T follicular helper cell (primary cell): ENCODE data around the gene QDPR.

Experiments used
- DNase-seq: peaks from one replicate; pipeline ENCODE4 v3.0.0-alpha.2; 2020; ENCODE audit warnings: low read depth

QDPR gene

DNA sequence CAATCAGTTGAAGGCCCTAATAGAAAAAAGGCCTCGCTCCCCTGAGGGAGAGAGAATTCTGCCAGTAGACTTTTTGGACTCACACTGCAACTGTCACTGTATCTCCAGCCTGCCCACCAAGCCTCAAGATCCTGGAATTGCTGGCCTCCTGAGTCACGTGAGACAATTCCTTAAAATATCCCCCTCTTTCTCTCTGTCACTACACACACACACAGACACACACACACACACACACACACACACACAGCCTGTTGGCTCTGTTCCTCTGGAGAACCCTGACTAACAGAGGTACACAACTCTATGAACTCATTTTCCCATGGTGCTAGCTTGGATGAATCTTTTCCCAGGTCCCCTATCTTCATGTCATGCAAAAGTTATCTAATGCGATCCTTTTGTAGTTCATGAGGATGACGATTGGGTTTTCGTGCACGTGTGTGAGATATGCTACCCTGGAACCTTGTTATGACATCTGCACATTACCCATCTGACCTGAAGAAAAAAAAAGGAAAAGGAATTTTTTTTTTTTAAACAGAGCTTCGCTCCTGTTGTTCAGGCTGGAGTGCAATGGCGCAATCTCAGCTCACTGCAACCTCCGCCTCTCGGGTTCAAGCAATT, 16.8 kb upstream of the QDPR start:
- DNase-seq = no peak

DNA sequence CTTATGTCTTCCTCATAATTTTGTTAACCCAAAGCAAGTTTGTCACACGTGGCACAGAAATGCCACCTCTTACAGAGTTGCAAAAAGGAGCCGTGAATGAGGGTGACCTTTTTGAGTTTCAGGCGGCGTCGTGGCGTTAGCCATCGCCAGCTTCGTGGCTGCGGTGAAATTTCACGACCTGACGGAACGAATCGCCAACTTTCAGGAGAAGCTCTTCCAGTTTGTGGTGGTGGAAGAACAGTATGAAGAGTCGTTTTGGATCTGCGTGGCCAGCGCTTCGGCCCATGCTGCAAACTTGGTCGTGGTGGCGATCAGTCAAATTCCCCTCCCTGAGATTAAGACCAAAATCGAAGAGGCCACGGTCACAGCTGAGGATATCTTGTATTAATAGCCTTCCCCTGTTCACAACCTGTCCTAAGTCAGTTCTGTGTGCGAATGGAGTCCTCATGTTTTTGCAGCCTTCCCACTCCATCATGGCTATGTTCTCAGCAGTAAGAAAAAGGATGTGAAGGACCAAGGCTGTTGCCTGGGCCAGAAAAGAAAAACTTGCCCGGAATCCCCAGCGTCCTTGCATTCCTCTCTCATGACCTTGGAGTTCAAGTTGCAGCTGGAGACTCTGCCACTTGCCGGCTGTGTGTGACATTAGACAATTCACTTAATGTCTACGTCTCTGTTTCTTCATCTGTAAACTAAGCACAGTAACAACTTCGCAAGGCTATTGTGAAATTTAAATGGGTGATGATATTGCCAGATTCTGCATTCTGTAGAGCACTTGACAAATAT, 15.0 kb upstream of the QDPR start:
- DNase-seq = no peak

DNA sequence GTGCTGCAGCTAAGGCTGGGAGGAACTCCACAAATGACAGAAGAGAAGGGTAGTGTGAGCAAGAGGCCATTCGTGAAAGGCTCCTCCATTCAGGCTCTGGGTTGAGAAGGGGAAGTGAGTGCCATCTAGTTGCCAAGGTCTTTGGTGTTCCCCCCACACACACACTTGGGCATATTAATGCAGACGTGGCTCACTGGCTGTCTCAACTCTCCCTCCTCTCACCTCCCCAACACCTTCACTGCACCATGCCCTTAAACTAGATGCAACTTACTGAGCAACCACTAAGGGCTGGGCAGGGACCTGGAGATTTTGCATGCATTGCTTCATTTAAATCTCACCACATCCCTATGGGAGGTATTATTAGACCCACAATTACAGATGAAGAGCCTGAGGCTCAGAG, 11.8 kb upstream of the QDPR start:
- DNase-seq = no peak

DNA sequence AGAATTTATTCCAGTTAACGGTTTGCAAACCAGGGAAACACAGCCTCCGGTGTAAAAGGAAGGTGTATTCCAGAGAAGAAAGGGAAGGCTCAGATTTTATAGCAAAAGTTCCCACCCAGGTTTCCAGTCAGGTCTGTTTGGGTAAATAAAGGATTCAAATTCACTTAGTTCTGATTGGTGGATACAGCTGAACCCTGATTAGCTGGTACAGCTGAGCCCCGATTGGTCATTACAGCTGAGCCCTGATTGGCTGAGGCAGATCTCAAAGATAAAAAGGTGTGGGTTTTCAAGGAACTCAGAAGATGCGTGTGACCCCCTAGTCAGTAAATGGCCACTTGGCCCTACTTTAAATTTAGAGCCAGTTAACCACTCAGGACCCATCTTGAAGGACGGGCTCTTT, 9.7 kb upstream of the QDPR start:
- DNase-seq = no peak

DNA sequence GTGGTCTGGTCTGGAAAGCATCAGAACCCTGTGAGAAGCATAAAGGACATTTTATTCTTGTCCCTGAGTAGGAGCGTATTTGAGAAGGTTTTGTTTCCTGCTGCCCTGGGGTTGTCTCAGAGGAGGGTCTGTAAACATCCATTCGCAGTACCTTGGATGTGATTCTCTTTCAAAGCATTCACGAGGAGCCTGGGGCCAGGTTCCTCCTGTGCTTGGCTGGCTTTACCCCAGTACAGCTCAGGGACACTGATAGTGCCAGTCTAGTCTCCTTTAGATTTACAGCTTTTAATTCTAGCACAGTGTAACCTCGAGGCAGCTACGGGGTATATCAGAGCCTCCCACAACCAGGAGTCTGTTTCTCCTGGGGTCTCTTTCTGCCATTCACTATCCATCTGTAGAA, 5.8 kb upstream of the QDPR start:
- DNase-seq = no peak

DNA sequence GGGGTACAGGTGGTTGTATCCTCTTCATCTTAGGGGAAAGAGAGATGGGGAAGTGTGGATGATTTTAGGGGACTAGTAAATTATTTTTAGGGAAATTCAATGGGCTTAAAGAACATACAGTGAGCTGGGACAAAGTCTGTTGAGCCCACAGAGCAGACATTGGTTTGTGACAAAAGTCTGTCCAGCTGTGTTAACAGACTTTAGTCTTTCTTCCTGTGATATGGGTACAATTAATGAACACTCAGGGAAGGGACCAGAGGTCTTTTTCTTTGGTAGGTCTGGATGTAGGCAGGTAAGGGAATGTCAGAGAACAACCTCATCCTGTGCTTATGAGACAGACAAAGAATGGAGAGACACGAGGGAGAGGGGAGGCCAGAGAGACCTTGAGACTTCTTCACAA, 5.1 kb upstream of the QDPR start:
- no peak for DNase-seq

DNA sequence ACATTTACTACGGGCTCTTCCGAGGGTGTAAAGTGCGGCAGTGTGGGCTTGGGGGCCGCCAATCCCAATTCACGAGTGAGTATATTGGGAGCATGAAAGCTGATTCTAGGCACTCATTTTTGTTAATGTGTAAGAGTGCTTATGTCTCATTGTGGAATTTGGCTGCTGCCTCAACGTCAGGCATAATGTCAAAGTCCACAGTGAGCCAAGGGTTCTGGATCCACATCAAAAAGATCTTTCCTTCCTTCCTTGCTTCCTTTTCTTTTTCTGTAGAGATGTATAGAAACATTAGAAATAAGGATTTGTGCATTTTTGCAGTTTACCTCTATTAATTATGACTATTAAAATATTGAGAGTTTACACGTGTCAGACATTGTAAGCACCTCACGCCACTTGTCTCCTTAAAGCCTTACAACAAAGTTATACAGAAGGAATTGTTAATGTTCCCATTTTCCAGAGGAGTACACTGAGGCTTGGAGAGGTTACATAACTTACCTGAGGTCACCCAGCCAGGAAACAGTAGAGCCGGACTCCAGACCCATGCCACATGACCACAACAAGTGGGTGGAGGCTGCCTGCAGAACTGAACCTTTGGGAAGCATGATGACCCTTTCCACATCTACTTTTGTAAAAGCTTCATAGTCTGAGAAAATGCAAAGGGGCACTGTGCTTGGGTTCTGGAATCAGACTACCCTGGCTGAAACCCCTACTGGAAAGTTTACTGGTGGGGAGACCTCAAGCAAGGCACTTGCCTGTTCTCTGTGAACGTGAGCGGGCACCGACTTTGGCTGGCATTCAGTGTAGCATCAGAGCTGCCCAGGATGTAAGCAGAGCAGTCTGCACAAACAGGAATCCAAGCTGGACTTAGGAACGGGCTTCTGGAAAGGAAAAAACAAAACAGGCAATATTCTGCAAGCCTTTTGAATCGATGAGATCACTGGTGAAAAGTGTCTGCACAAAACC, 3.8 kb upstream of the QDPR start:
- no peak for DNase-seq

DNA sequence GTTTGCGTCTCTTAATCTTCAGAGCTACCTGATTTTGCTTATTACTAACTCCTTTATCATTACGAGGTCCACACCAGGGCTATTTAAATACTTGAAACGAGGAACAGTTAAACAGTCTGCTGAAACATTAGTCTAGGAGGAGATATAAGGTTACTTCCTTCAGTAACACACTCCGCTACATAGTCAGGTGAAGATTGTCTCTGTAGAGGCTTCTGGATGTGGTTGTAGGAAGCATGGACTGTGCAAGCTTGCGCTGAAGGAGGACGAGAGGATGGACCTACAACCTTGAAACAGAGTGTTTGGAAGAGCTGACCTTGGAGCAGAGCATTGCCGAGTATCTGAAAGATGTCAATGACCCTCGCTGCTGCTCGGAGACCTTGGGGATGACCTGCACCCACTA, 3.0 kb upstream of the QDPR start, which contains the start of gene CLRN2:
TSS of gene CLRN2 (plus strand) at position 301 of the 400 bp plus-strand sequence. CDS start 102 bp downstream, outside the sequence.
- no peak for DNase-seq

DNA sequence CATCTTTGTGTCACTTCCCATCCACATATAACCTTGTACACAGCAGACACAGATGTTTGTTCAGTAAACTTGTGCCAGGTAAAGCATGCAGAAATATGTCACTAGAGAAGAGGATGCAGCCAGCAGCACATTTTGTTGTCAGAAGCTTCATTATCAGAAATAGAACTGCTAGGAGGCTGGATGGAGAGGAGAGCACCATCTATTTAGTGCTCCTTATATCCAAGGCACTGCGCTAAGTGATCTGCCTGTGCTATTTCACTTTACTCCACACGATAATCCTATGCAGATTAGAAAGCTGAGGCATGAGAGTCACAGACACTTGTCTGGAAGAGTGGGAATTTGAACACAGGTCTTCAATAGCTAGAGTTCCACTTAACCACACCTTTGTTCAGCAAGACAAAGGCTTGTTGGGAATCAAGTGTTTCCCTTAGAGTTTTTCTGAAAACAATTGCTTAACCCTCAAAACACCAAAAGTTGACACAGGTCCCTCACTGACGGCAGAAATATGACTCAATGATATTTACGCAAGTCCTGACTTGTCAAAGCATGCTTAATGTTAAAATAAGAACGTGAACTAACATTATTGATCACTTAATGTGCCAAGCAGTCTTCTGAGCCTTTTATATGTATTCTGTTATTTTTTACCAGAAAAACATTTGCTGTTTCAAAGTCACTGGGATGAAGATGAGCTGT, 1.2 kb upstream of the QDPR start:
- no peak for DNase-seq

DNA sequence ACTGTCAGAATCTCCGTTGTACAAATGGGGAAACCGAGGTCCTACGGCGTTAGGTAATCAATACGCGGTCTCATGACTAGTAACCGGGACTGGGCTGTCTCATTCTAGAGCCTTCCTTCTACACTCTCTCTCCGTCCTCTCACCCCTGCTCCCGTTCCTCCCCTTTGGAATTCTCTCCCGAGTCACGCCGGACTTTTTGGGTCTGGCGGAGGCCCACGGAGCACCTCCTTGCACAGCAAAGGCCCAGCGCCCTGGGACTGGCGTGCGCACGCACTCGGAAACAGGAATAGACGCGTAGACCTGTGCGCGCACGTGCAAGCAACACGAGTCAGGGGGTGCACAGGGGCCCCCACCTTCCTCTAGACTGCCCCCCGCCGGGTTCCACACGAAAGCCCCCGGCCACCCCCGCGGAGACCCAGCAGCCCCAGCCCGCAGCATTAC, 361 bp downstream of the QDPR start:
- no peak for DNase-seq

DNA sequence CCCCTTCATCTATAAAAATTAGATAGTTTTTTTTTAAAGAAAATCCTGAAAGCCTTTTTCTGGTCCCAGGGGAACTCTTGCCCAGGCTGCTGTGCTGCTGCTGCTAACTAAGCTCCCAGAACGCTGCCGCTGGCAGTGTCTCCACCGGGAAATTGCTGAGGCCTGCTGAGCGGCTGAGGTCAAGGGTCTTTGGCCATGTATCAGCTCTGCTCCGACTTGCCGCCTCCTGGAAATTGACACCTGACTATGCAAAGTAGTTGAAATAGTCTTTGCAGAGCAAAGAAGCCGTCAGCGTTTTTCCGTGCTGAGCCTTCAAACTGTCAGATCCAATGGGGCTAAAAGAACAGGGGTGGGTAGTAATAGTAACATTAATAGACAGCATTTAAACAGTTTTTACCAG, 839 bp downstream of the QDPR start:
- DNase-seq = no peak

DNA sequence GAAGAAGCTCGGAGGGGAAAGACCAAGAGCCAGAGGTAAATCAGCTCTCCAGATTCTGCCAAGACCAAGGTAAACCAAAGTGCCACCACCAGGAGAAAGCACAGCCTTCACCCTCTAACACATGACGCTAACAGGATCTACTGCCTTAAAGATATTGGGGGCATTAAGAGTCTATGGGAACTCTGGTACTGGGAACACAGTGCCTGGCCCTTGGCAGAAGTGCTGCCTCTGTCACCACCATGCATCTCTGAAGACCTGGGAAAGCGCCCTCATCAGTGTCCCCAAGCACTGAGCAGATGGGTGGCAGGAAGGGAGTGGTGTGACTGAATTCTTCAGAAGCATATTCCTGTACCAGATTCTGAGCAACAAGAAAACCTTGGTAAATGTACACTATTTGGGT, 1.3 kb downstream of the QDPR start:
- no peak for DNase-seq

DNA sequence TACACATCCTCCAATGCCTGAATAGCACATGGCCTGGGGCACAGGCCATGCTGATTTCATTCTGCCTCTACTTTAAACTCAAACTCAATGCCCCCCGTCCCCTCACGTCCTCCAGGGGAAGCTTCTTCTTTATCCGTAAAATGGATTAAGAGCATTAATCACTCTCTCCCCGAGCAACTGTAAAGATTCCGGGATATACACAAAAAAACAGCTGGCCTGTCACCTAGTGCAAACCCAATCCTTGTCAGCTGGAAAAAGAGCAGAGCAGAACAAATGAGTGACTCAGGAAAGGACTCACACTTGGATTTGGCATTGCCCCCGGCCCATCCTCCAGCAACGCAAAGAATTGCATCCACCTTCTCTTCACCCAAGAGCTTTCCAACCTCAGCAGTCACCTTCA, 7.8 kb downstream of the QDPR start:
- no peak for DNase-seq

DNA sequence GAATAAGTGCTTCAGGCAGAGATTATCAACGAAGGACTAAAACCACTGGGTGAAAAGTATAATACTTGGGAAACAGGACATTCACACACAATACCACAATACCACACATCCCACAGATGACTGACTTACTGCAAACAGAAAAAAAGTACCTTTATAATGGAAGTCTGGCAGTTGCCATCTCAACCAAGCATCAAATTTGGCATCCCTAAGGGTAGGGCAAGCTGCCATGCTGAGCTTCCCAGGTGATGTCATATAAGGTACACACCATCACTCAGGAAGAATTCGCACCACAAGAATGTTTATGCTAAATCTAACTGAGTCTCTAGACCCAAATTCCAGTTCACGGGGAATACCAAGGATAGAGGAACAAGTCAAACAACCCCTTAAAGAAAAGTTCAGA, 9.1 kb downstream of the QDPR start:
- no peak for DNase-seq

DNA sequence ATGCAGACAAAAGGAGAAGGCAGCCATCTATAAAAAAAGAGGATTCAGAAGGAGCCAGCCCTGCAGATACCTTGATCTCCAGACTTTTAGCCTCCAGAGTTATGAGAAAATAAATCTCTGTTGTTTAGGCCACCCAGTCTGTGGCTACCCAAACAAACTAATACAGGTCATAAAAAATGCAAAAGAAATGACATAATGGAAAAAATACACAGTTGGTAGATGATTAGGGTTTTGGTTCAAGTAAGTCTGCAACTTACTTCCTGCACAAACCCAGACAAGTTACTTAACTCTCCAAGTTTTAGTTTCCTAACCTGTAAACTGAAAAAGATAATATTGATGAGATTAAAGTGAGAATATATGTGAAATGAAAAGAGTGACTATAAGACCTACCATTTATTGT, 11.3 kb downstream of the QDPR start:
- no peak for DNase-seq

DNA sequence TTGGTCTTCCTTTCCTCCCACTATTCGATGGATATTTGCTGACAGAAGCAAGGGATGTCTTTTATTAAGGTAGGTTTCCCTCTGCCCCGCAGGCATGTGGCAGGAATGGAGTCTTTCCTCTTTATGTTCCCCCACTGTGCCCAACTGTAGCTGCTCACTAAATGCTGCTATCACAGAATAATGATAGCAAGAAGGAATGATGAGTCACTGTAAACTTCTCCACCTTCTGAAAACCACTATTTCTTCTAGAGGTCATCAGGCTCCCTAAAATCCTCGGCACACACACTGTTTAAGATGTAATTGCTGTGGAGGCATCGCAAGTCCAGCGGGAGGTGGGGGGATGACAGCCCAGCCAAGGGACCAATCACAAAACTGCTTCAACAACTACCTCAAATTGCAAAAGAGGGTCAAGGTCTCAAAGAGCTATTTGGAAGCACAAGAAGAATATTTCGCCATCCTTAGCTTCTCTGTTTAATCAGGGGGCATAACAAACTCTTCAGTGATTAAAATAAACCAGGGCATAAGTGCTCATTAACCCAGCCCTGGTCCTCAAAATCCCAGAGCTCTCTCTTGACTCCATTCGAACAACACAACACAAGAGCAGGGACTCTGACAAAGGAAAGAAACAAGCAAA, 13.9 kb downstream of the QDPR start:
- no peak for DNase-seq

DNA sequence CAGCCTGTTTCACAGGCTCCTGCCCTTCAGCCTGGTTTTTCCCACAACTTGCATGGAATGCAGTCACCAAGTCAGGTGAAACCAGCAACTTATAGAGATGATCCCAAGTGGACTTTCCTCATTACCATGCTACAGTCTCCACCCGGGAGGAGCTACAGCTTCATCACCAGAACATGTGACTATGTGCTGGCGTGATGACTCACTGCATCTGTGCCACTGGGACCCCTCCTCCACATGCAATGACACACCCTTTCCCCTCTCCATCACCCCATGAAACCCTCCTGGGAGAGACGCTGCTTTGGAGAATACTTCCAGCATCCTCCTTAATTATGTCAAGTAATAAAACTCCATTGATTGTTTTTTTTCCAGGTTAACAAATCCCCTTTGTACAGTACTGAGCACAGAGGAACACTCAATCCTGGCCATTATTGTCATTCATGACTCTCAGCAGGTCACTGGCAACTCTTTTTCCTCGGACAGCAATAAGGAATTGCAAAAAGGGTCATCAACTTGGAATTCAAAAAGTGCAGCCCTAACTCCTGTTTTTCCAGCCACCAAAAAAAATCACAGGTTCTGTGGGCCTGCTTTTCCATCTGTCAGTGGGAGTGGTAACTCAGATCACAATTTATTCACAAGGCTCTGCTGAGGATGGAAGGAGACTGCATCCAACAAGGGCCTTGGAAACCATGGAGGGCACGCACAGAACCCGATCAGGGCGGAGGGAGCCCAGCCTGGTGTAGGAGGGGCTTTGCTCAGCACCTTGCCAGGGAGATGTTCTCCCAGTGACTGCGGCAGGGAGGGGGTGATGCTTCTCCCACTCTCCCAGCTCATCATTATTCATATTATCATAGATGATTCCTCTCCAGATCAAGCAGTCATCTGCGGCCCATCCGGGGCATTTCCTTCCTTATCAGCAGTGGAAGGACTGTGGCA, 17.4 kb downstream of the QDPR start:
- DNase-seq = no peak

DNA sequence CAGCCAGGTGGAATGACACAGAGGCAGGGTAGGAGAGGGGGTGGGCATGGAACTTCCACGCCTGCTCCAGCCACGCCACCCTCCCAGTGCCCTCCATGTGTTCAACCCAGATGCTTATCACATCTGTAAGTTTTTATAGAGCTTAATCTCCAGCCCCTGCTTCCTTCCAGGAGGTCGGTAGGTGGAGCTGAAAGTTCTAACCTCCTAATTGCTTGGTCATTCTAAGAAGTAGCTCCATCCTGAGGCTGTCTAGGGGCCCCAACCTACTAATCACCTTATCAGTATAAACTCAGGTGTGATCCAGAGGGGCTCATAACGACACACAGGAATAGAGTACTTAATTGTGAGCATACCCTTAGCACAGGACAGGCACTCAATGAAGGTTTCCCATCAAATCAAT, 18.3 kb downstream of the QDPR start:
- no peak for DNase-seq

DNA sequence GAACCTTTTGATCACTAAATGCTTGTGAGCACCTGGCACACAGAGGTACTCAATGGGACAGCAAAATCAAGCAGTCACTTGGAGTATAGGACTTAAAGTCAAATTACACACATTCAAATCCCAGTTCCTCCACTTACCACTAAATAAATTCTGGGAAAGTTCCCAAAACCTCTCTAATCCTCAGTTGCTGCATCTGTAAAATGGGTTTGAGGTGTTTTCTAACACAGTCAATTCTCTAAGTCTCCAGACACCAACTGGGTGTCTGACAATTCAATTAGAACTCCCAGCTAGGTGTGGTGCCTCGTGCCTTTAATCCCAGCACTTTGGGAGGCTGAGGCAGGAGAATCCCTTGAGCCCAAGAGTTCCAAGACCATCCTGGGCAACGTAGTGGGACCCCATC, 19.0 kb downstream of the QDPR start:
- DNase-seq = no peak

DNA sequence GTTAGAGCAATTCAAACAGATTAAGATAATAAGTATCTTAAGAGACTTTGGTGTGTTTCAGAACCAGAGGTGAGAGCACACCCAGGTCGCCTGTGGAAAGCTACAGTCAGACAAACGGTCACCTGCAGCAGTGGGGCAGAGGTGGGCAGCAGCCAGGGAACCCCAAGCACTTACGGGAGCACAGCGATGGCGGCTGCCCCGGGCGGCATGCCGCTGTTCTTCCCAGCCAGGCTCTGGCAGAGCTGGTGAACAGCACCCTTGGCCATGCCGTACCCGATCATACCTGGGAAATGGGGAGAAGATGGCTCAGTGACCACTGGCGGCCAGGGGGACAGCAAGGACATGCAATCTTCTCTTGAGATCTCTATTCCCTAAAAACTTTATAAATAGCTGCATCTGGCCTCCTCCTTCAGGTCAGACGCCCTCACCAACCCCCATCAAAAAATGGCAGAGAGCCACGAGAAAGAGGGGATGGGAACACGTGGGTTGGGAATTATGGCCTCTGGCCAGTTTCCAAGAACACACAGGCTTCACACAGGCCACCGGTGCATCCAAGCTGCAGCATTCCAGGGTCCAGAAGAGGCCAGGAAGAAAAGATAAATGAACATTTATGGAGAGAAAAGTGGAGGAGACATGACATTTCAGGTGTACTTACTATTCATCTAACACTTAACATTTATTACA, 19.7 kb downstream of the QDPR start:
- DNase-seq = no peak
